Measurements from ENCODE around the gene CFAP97. TPM values are rescaled to one million over a fixed set of nuclear protein-coding genes. Genes with fewer than 3 reads are reported as not detected.

CFAP97 gene
- total RNA-seq, 1 donor from 2014 or later, result 27.0 TPM

DNA sequence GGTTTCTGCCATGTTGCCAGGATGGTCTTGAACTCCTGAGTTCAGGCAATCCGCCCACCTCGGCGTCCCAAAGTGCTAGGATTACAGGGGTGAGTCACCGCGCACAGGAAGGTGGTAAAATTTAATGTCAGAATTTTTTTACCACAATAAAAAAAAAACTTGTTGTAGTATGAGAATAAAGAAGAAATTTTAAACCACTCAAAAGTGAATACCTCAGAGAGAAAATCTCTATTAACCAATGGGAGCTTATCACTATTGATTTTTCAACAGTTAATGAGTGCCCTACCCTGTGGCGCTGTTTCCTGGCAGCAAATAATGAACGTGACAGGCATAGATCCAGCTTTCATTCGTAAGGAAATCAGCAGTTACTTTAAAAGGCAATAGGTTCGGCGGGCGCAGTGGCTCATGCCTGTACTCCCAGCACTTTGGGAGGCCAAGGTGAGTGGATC is 93.4 kb downstream of the CFAP97 start:
- DNase-seq (ENCODE audit: low read depth in 2 of 2), result no peak

DNA sequence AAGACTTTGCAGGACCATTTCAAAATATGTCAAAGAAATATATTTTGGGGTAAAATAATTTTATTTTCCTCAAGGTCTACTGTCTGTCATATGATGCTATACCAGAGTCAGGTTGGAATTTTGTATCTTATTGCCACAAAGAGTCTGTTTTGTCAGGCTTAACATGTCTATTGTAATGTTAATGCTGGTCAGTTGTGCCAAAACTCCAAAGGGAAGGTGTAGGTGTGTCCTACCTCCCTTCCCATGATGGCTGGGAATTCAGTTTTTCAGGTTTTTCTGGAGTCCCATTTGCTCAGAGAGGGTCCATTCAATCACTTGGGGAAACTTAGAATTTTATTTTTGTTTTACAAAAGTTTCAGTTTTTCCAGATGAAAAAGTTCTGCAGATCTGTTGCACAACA is 94.1 kb downstream of the CFAP97 start:
- DNase-seq (ENCODE audit: low read depth in 2 of 2), result no peak

Other genes with a start within 250 kb of the CFAP97 start
- gene HELT, start 185.5 kb downstream of the CFAP97 start, total RNA-seq, result not detected in 2 replicates
- 5.2 and 6.3 TPM in 2 replicates for gene SLC25A4, start 60.7 kb downstream of the CFAP97 start, total RNA-seq
- 27.2 and 59.5 TPM in 2 replicates for gene SNX25, start 5.6 kb upstream of the CFAP97 start, total RNA-seq
- 0.44 and 0.79 TPM in 2 replicates for gene LRP2BP, start 191.9 kb upstream of the CFAP97 start, total RNA-seq
- gene ANKRD37, start 192.8 kb upstream of the CFAP97 start, total RNA-seq, result 5.7 and 29.6 TPM in 2 replicates
- gene UFSP2, start 222.0 kb upstream of the CFAP97 start, total RNA-seq, result 19.6 and 33.5 TPM in 2 replicates

Measured in lung microvascular endothelial cell (primary cell).